OCI-M2 (cell line): ENCODE data around the gene HPCAL1.
"Not testable (repeated sequence)": the region's sequence is repeated elsewhere in the genome, so short reads cannot be mapped to it uniquely, and the experiment has no call there.

ENCODE experiments used
- DNase-seq: peaks from one replicate; lab custom pipeline; 2025; ENCODE audit not compliant: unreplicated experiment; lab: John Stamatoyannopoulos, UW

HPCAL1 gene

DNA sequence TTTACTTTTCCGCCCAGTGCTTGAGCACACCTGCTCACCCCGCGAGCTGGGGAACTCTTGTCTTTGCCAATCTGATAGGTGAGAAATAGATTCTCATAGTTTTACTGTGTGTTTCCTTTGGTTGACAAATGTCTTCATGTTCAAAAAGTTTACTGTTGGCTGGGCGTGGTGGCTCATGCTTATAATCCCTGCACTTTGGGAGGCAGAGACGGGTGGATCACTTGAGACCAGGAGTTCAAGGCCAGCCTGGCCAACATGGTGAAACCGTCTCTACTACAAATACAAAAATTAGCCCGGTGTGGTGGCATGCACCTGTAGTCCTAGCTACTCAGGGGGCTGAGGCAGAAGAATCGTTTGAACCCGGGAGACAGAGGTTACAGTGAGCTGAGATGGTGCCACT is 135.1 kb downstream of the HPCAL1 start:
- no peak for DNase-seq

- DNase-seq = no peak
These were observed 136.0 kb downstream of the HPCAL1 start for GRCh38 chr2:10438688-10439087.

DNA sequence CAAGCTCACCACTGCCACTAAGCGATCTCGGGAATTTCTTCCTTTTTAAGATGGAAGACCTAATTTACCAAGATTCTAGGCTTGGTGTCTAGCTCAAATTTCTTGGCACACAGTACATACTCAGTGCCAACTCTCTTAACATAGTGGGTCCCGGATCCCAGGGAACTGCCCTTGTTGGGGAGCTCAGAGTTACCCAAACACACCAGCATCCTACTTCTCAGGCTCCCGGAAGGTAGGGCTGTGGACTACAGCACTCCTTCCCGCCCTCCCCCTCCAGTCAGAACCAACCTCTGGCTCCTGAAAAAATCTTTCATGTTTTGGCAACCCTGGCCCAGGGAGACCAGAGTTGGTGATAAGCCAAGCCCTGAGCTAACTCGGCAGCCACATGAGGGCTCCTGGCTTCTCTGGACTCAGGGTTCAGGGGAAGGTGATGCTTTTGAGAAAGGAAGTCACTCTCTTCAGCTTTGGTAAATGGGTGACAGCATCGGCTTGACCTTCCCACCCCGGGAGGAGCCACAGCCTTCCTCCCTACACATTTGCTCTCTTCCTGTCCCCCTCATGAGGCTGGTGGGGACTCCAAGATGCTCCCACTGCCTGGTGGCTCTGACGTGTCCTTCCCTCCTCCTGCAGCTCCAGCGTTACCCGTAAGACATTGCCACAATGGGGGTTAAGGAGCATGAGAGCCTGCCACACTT is 136.6 kb downstream of the HPCAL1 start:
- no peak for DNase-seq

GRCh38 chr2:10439971-10440370 is 137.3 kb downstream of the HPCAL1 start:
- no peak for DNase-seq

DNA sequence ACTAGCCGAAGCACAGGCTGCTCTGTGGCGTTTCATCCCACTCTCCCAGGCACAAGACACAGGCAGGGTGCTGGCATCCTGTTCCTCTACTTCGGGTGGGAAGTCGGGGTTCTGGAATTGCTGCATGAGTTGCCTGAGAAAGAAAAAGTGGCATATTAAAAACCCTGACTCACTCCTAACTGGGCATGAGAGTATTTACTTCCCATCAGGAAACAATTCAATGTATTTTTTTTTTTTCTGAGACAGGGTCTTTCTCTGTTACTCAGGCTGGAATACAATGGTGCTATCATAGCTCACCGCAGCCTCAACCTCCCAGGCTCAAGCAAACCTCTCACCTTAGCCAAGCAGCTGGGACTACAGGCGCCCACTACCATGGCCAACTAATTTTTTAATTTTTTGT is 138.0 kb downstream of the HPCAL1 start:
- DNase-seq = no peak

DNA sequence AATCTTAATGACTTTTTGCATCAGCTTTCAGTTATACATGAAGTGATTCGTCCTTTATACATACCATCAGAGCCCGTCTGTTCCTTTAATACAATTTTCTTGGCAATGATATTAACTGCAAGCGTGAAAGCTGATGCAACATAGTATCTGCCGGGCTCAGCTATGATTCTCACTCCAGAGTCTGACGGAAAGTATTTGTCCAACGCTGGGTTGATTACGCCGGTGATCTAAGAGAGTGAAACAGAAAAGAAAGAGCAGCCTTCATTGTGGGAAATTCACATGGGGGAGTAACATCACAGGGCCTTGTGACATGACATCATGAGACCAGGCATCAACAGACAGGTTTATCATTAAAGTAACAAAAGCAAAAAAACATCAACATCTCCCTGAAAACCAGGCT is 139.2 kb downstream of the HPCAL1 start:
- DNase-seq = no peak

GRCh38 chr2:10442469-10443126 is 139.9 kb downstream of the HPCAL1 start:
- DNase-seq = not testable (repeated sequence)

GRCh38 chr2:10444463-10444862 is 141.8 kb downstream of the HPCAL1 start:
- DNase-seq = no peak

GRCh38 chr2:10446631-10447030 is 143.9 kb downstream of the HPCAL1 start:
- DNase-seq = no peak

- no peak for DNase-seq
These were observed 144.7 kb downstream of the HPCAL1 start for GRCh38 chr2:10447300-10447894.

DNA sequence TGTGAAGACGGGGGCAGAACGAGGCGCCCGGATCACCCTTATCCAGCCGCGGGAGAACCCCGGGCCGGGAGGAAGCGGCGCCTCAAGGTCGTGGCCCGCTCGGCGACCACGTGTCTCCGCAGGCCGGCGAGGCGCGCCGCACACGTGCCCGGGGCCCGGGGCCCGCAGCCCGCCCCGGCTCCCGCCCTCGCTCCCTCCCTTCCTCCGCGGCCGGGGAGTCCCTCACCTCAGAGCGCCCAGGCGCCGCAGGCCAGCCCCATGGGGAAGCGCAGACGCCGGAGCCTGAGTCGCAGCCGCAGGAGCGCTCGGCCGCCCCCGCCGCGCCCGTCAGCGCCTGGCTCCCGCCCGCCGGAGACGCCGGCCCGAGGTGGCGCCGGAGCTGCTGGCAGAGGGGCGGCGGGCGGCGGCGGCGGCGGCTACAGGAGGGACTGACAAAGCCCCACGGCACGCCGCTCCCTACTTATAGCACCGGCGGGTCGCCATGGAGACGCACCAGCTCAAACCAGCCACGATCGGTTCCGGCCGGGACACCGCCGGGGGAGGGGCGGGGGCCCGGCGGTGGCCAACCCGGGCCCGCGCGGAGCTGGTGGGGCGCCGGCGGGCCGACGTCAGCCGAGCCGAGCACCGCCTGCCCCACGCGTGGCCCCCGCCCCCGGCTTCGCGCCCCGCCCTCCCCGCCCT is 145.3 kb downstream of the HPCAL1 start, which contains the start of gene ODC1:
ODC1 (minus strand) TSS at position 433 of the 681 bp plus-strand sequence. CDS start 3,295 bp downstream, outside the sequence.
- DNase-seq = peak; percentile 44

DNA sequence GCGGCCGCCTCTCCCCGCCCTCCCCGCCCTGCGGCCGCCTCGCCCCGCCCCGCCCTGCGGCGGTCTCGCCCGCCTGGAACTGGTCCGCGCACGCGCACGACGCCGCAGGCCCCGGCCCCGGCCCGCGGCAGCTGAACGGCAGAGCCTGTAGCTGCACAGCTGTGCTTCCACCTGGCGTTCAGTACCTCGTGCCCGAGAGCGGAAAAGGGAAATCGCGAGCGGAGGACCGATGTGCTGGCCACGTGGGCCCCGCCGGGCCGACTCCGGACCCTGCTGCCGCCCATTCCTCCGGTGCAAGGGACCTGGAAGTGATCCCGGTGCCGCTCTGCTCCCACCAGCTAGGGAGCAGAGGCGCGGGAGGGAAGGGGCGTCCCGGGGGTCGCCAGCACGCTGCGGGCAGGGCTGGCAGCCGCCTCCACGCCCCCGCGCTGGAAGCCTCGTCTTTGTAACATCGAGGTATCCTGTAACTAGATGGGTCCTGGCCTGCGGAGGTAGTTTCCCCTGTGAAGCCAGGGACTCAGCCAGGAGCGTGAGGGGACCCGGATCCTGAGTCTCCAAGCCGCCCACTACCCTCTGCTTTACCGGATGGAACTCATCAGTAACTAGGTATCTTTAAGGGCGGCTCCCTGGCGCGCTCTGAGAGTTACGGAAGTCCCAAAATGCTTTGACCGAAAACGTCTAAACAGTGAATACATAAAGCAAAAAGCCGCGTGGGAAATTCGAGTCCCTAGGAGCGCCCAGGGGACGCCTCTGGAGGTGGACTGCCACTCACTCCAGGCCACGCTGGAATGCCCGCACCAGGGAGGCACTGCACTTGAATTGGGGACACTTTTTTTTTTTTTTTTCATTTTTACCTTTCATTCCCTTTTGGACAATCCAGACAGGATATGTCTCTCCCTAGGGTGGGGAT is 146.1 kb downstream of the HPCAL1 start:
- peak; percentile 44 for DNase-seq

DNA sequence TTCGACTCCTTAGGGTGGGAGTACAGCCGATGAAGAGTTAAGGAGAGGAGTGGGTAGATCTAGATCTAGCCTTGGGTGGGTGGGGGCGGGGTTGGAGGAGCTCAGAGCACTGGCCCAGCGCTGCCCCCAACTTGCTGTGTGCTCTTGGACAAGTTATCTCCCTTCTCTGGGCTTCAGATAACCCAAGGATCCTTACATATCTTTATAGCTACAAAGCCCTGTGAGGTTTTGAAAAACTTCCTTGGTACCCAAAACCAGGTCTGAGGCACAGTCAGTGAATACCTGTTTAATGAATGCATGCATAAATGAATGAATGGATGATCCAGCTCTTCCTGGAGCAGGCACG is 146.8 kb downstream of the HPCAL1 start:
- no peak for DNase-seq

- DNase-seq = no peak
These were observed 147.4 kb downstream of the HPCAL1 start for GRCh38 chr2:10449838-10450691.

DNA sequence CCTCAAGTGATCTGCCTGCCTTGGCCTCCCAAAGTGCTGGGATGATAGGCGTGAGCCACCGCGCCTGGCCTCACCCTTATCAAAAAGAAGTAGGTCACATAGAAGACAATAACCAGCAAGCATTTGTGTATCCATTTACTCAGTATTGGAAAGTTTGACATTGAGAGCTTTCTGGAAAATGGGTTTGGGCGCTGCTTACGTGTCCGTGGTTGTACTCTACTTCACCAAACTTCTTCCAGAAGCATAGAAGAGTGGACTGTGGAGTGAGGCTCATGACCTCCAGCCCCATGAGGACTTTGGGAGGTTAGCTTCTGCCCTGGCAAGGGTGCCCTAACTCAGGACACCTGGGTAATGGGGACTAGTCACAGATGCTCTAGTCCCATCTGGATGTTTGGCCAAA is 149.1 kb downstream of the HPCAL1 start:
- DNase-seq = no peak

DNA sequence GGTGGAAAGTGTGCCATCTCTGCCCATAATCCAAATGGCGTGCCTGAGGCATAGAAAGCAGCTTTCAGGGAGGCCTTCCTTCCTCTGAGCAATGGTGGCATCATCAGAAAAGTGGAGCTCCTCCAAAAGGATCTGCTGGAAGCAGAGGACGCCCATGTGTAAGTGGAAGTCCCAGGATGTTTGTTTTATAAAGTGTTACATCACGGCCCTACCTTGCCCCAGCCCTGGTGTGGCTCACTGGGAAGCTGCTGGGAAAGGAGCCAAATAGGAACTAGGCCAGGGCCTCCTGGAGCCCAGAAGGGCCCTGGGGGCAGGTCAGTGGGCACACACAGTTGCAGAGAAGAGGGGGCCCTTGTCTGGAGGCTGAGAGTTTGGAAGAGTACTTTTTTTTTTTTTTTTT is 149.6 kb downstream of the HPCAL1 start:
- DNase-seq = no peak

DNA sequence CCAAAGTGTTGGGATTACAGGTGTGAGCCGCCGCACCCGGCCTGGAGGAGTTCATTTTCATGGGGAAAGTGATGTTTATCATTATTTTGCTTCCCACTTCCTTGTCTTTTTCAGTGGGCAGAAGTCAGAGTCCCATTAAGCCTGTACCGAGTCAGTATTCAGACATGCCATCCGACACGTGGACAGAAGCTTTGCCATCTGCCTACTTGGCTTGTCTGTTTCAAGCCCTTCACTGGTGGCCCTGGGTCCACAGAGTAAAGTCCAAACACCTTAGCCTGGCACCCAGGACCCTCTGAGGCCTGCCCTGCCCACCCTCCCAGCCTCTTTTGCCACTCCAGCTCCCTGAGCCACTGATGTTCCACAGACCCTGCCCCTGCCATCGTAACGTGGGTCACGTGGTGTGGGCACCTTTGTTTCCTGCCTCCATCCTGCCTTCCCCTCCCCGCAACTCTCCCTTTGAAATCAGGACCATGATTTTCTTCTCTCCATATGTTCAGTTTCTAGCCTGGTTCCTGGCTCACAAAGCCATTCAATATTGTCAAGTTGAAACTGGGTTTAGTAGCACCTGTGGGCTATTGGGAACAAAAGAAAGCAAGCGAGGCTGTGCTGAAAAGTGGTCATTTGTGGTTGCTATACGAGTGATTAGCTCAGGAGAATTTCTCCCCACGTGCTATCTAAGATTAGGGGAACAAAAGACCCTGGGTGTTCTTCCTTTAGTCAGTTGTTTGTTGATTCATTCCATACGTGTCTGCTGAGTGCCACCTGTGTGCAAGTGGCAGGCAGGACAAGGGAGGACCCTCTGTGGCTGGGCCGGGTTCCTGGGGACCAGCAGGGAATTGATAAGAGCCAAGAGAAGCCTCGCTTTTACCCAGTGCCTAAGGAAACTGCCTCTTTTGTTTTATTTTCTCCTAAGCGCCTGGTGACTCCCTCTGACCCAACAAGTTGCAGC is 150.5 kb downstream of the HPCAL1 start:
- no peak for DNase-seq

- DNase-seq = no peak
These were observed 151.2 kb downstream of the HPCAL1 start for GRCh38 chr2:10453905-10454298.

GRCh38 chr2:10454505-10454904 is 151.8 kb downstream of the HPCAL1 start:
- no peak for DNase-seq
